H9 (cell line): ENCODE results near the gene EPHA4. TPM values are rescaled to one million over a fixed set of nuclear protein-coding genes. Genes with fewer than 3 reads are reported as not detected.

Experiments
- DNase-seq: peaks from one replicate; pipeline ENCODE4 v3.0.0-alpha.2; 2017
- H2AFZ ChIP-seq: one replicate; pipeline ENCODE4 v1.6.1; 2013; ENCODE audit warnings: mild to moderate bottlenecking, low read length, control low read depth, moderate library complexity
- H2AK5ac ChIP-seq: 2 replicates; pipeline ENCODE4 v1.6.1; 2013; ENCODE audit warnings: low read length, control low read depth, mixed read lengths; ENCODE audit not compliant: insufficient read length
- H2BK120ac ChIP-seq: one replicate; pipeline ENCODE4 v1.6.1; 2013; ENCODE audit warnings: low read depth, mild to moderate bottlenecking, low read length, control low read depth, inconsistent platforms; ENCODE audit not compliant: poor library complexity, severe bottlenecking
- H2BK12ac ChIP-seq: 2 replicates; pipeline ENCODE4 v1.6.1; 2013; ENCODE audit warnings: low read length, control low read depth, mixed read lengths, low read depth; ENCODE audit not compliant: insufficient read length
- H2BK15ac ChIP-seq: 2 replicates; pipeline ENCODE4 v1.6.1; 2013; ENCODE audit warnings: low read depth, low read length, control low read depth
- H2BK20ac ChIP-seq: one replicate; pipeline ENCODE4 v1.6.1; 2013; ENCODE audit warnings: low read depth, mild to moderate bottlenecking, low read length, control low read depth, inconsistent platforms; ENCODE audit not compliant: poor library complexity, severe bottlenecking
- H2BK5ac ChIP-seq: 2 replicates; pipeline ENCODE4 v1.6.1; 2013; ENCODE audit warnings: low read length, control low read depth, mixed read lengths; ENCODE audit not compliant: insufficient read length
- H3K14ac ChIP-seq: 2 replicates; pipeline ENCODE4 v1.6.1; 2013; ENCODE audit warnings: low read length, control low read depth; ENCODE audit not compliant: insufficient read depth
- H3K18ac ChIP-seq: 2 replicates; pipeline ENCODE4 v1.6.1; 2013; ENCODE audit warnings: low read depth, mild to moderate bottlenecking, mixed read lengths, low read length, control low read depth; ENCODE audit not compliant: insufficient read length
- H3K23ac ChIP-seq: 2 replicates; pipeline ENCODE4 v1.6.1; 2013; ENCODE audit warnings: low read length, control low read depth, mixed read lengths, low read depth; ENCODE audit not compliant: insufficient read length
- H3K23me2 ChIP-seq: 2 replicates; pipeline ENCODE4 v1.6.1; 2013; ENCODE audit warnings: low read depth, mild to moderate bottlenecking, mixed read lengths, low read length, control low read depth; ENCODE audit not compliant: insufficient read length, poor library complexity, severe bottlenecking
- H3K27ac ChIP-seq: 2 replicates; pipeline ENCODE4 v1.5.1; 2013; ENCODE audit warnings: low read length, control low read depth, mixed read lengths, low read depth; ENCODE audit not compliant: insufficient read length
- H3K27me3 ChIP-seq: 2 replicates; pipeline ENCODE4 v1.6.1; 2013; ENCODE audit warnings: low read length, control low read depth, inconsistent platforms; ENCODE audit not compliant: insufficient read depth
- H3K4ac ChIP-seq: 2 replicates; pipeline ENCODE4 v1.6.1; 2013; ENCODE audit warnings: low read depth, mild to moderate bottlenecking, control low read depth, inconsistent platforms, low read length, moderate library complexity
- H3K4me1 ChIP-seq: 2 replicates; pipeline ENCODE4 v1.6.1; 2013; ENCODE audit warnings: low read length, control low read depth, inconsistent platforms; ENCODE audit not compliant: insufficient read depth
- H3K4me2 ChIP-seq: 2 replicates; pipeline ENCODE4 v1.6.1; 2013; ENCODE audit warnings: low read length, control low read depth, mixed read lengths; ENCODE audit not compliant: insufficient read length, insufficient read depth
- H3K56ac ChIP-seq: 2 replicates; pipeline ENCODE4 v1.6.1; 2013; ENCODE audit warnings: low read depth, mild to moderate bottlenecking, mixed read lengths, low read length, control low read depth; ENCODE audit not compliant: insufficient read length
- H3K79me1 ChIP-seq: 2 replicates; pipeline ENCODE4 v1.6.1; 2013; ENCODE audit warnings: low read depth, mild to moderate bottlenecking, moderate library complexity, low read length, control low read depth, inconsistent platforms; ENCODE audit not compliant: insufficient read depth, poor library complexity, severe bottlenecking
- H3K79me2 ChIP-seq: 2 replicates; pipeline ENCODE4 v1.6.1; 2013; ENCODE audit warnings: low read length, control low read depth, inconsistent platforms; ENCODE audit not compliant: insufficient read depth
- H3K9ac ChIP-seq: 2 replicates; pipeline ENCODE4 v1.6.1; 2013; ENCODE audit warnings: low read length, control low read depth, mixed read lengths; ENCODE audit not compliant: insufficient read length; ENCODE audit errors: extremely low read depth
- H3K9me3 ChIP-seq: one replicate; pipeline ENCODE4 v1.6.1; 2013; ENCODE audit warnings: low read depth, low read length, inconsistent platforms; ENCODE audit not compliant: control insufficient read depth
- H3T11ph ChIP-seq: one replicate; pipeline ENCODE4 v1.6.1; 2013; ENCODE audit warnings: mild to moderate bottlenecking, low read length, control low read depth, inconsistent platforms
- H4K20me1 ChIP-seq: one replicate; pipeline ENCODE4 v1.6.1; 2013; ENCODE audit not compliant: control insufficient read depth, insufficient read length, insufficient read depth
- H4K5ac ChIP-seq: 2 replicates; pipeline ENCODE4 v1.6.1; 2013; ENCODE audit warnings: low read depth, mild to moderate bottlenecking, mixed read lengths, low read length, control low read depth; ENCODE audit not compliant: insufficient read length
- H4K8ac ChIP-seq: replicated peaks from 2 replicates; pipeline ENCODE4 v1.6.1; 2013; ENCODE audit warnings: low read length, control low read depth, mixed read lengths, low read depth; ENCODE audit not compliant: insufficient read length
- H4K91ac ChIP-seq: 2 replicates; pipeline ENCODE4 v1.6.1; 2013; ENCODE audit warnings: low read depth, mild to moderate bottlenecking, moderate library complexity, mixed read lengths, low read length, control low read depth; ENCODE audit not compliant: insufficient read length
- H3K27ac Mint-ChIP-seq, 3 experiments: 2 replicates in 2 of 3; 3 replicates in 1 of 3; pipeline ENCODE4 v1.8.0; 2020 to 2021; ENCODE audit warnings: mixed read lengths in 3 of 3, mild to moderate bottlenecking in 1 of 3, moderate library complexity in 1 of 3
- H3K27me3 Mint-ChIP-seq: 2 replicates; pipeline ENCODE4 v1.8.0; 2021; ENCODE audit warnings: low read depth, mild to moderate bottlenecking, moderate library complexity, mixed read lengths
- H3K36me3 Mint-ChIP-seq, 3 experiments: 2 replicates in 2 of 3; 3 replicates in 1 of 3; pipeline ENCODE4 v1.8.0; 2020 to 2021; ENCODE audit warnings: low read depth in 3 of 3, mixed read lengths in 3 of 3; ENCODE audit not compliant: insufficient read depth in 1 of 3
- H3K4me1 Mint-ChIP-seq, 2 experiments: 2 replicates each; pipeline ENCODE4 v1.8.0; 2020; ENCODE audit warnings: mixed read lengths in 2 of 2
- H3K4me3 Mint-ChIP-seq, 2 experiments: 2 replicates in 1 of 2; 3 replicates in 1 of 2; pipeline ENCODE4 v1.8.0; 2020 to 2021; ENCODE audit warnings: mild to moderate bottlenecking in 2 of 2, mixed read lengths in 2 of 2, moderate library complexity in 1 of 2
- H3K9me3 Mint-ChIP-seq, 2 experiments: 2 replicates in 1 of 2; 3 replicates in 1 of 2; pipeline ENCODE4 v1.8.0; 2020; ENCODE audit warnings: mild to moderate bottlenecking in 2 of 2, mixed read lengths in 2 of 2, moderate library complexity in 1 of 2
- WGBS: extraction: QIAGEN DNeasy Blood & Tissue Kit; methylation state at CpG from one replicate; pipeline ENCODE4 v1.1.7; 2013; ENCODE audit warnings: missing lambda C conversion rate, low lambda C conversion rate, mixed read lengths; ENCODE audit not compliant: insufficient read length; ENCODE audit errors: extremely low coverage; 5-methylcytosine and 5-hydroxymethylcytosine counted together
- total RNA-seq: library from RNA; stranded (reverse); gene quantifications from 2 replicates; pipeline ENCODE4 v1.2.1, GENCODE V29; 2021
- TF ChIP-seq, protein P1 (sequence below): fragments of 200-600 bp; sonication (generic); conservative IDR thresholded peaks from 3 replicates; pipeline ENCODE4 v1.8.0; 2021; ENCODE audit warnings: antibody characterized with exemption, mild to moderate bottlenecking

EPHA4 gene
- total RNA-seq, 1 experiment from 2014 or later = 25.1 TPM

DNA sequence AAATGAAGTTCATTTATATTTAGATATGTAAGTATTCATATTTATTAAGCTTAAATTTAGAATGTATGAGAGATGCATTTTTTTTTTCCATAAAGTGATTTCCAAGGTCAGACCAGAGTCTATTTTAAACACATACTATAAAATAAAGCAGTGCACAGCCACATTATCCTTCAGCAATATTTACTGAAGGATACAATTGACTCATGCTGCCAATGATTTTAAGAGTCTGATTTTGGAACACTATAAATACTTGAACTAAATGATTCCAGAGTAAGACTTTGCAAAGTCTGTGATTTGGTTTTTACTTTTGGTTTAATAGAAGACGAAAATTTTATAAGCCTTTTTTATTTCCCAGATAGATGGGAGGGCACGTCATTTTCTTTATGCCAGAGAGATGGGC is 107.1 kb downstream of the EPHA4 start:
- Histone ChIP-seq H2BK12ac (no peak overlapping the region), H3K4me2 (no peak overlapping the region), H2BK120ac (no peak overlapping the region), H2BK15ac (no peak overlapping the region), H4K91ac (no peak overlapping the region), H3K23ac (no peak overlapping the region), H3K27me3 (no peaks in the 10 kb centered on the region; the same call in 1 of the 2 replicates), H3K18ac (no peak overlapping the region), H4K8ac (no peak overlapping the region), H3K4me1 (peaks cover 2% of the 10 kb centered on the region; the same call in 1 of the 2 replicates), H3K79me1 (no peaks in the 10 kb centered on the region), H4K20me1 (no peaks in the 10 kb centered on the region), H3K9ac (no peak overlapping the region), H2BK5ac (no peak overlapping the region), H3K9me3 (no peaks in the 10 kb centered on the region), H3T11ph (no peak overlapping the region), H3K23me2 (no peaks in the 10 kb centered on the region), H3K27ac (no peak overlapping the region), H3K79me2 (no peaks in the 10 kb centered on the region; the same call in 1 of the 2 replicates), H2AFZ (no peak overlapping the region), H3K56ac (no peak overlapping the region), H2BK20ac (no peak overlapping the region), H3K4ac (no peak overlapping the region), H2AK5ac (no peak overlapping the region), H4K5ac (no peak overlapping the region), H3K14ac (no peak overlapping the region)
- H3K36me3 Mint-ChIP-seq = peaks cover 0 to 3% (median 0%) of the 10 kb centered on the region in 3 experiments; a peak in 1 of 7 replicates
- no CpG with 5 or more reads among the region's 2 CpGs for WGBS
- TF ChIP-seq, protein P1, sequence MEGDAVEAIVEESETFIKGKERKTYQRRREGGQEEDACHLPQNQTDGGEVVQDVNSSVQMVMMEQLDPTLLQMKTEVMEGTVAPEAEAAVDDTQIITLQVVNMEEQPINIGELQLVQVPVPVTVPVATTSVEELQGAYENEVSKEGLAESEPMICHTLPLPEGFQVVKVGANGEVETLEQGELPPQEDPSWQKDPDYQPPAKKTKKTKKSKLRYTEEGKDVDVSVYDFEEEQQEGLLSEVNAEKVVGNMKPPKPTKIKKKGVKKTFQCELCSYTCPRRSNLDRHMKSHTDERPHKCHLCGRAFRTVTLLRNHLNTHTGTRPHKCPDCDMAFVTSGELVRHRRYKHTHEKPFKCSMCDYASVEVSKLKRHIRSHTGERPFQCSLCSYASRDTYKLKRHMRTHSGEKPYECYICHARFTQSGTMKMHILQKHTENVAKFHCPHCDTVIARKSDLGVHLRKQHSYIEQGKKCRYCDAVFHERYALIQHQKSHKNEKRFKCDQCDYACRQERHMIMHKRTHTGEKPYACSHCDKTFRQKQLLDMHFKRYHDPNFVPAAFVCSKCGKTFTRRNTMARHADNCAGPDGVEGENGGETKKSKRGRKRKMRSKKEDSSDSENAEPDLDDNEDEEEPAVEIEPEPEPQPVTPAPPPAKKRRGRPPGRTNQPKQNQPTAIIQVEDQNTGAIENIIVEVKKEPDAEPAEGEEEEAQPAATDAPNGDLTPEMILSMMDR = no peak
- no peaks in the 10 kb centered on the region; a peak in 1 of 5 replicates for H3K9me3 Mint-ChIP-seq
- DNase-seq = no peak
- no peak overlapping the region for H3K4me3 Mint-ChIP-seq
- no peak overlapping the region for H3K27ac Mint-ChIP-seq
- peaks cover 30 to 56% of the 10 kb centered on the region in 2 experiments for H3K4me1 Mint-ChIP-seq
- H3K27me3 Mint-ChIP-seq = peaks cover 82% of the 10 kb centered on the region
